HEK293 (cell line): Measurements from ENCODE around the gene CRNKL1.

Experiments
- CTCF ChIA-PET: fragments of 350-600 bp; formaldehyde crosslinking; extraction: SDS; loops from one replicate; lab custom pipeline; 2021; ENCODE audit warnings: antibody characterized with exemption; lab: Yijun Ruan, JAX
- POLR2A ChIA-PET: fragments of 300-600 bp; formaldehyde crosslinking; extraction: SDS; loops from one replicate; lab custom pipeline; 2020; ENCODE audit warnings: antibody characterized with exemption, inconsistent platforms; lab: Yijun Ruan, JAX
- H3K27ac ChIP-seq: fragments of 200-500 bp; sonication (Bioruptor generic); 2 replicates; pipeline ENCODE4 v1.5.1; 2014; ENCODE audit warnings: low read depth, low read length, control low read depth, inconsistent platforms; ENCODE audit errors: extremely low read depth
- H3K36me3 ChIP-seq, 2 experiments: fragments of 200-500 bp in 1 of 2; sonication (Bioruptor generic) in 1 of 2; 1 replicate in 1 of 2; 2 replicates in 1 of 2; pipeline ENCODE4 v1.5.1; 2014 to 2017; ENCODE audit warnings: inconsistent platforms in 2 of 2, low read length in 2 of 2; ENCODE audit not compliant: control insufficient read depth in 2 of 2, insufficient read depth in 1 of 2
- H3K4me1 ChIP-seq: fragments of 200-500 bp; sonication (Bioruptor generic); 2 replicates; pipeline ENCODE4 v1.5.1; 2014; ENCODE audit warnings: mild to moderate bottlenecking, low read length, inconsistent platforms; ENCODE audit not compliant: control insufficient read depth, insufficient read depth
- H3K4me3 ChIP-seq: 2 replicates; pipeline ENCODE4 v1.5.1; 2011; ENCODE audit warnings: low read depth, mild to moderate bottlenecking, control low read depth, low read length, moderate library complexity
- H3K9me3 ChIP-seq: fragments of 200-500 bp; sonication (Bioruptor generic); 2 replicates; pipeline ENCODE4 v1.5.1; 2014; ENCODE audit warnings: low read depth, low read length, inconsistent platforms; ENCODE audit not compliant: control insufficient read depth, insufficient read depth
- GFI1B ChIP-seq: fragments of 450-650 bp; formaldehyde crosslinking; IDR thresholded peaks from 2 replicates; pipeline ENCODE4 v1.5.1; 2016; ENCODE audit warnings: missing biosample characterization, missing genetic modification characterization
- GLI2 ChIP-seq: fragments of 450-650 bp; formaldehyde crosslinking; IDR thresholded peaks from 2 replicates; pipeline ENCODE4; 2017; ENCODE audit warnings: missing biosample characterization, missing genetic modification characterization, low read depth, borderline replicate concordance
- HOXA7 ChIP-seq: sonication (generic); formaldehyde crosslinking; IDR thresholded peaks from 2 replicates; pipeline ENCODE4 v1.8.1; 2022; ENCODE audit warnings: missing genetic modification reagents, borderline replicate concordance
- KLF16 ChIP-seq: fragments of 450-650 bp; formaldehyde crosslinking; IDR thresholded peaks from 2 replicates; pipeline ENCODE4 v1.5.1; 2017; ENCODE audit warnings: missing biosample characterization, missing genetic modification characterization
- KLF9 ChIP-seq: fragments of 450-650 bp; formaldehyde crosslinking; IDR thresholded peaks from 2 replicates; pipeline ENCODE4 v1.5.1; 2016; ENCODE audit warnings: missing biosample characterization, missing genetic modification characterization, low read depth
- OSR2 ChIP-seq: fragments of 450-650 bp; formaldehyde crosslinking; IDR thresholded peaks from 2 replicates; pipeline ENCODE4 v1.5.1; 2016; ENCODE audit warnings: missing biosample characterization, missing genetic modification characterization
- SP7 ChIP-seq: fragments of 450-650 bp; formaldehyde crosslinking; IDR thresholded peaks from 2 replicates; pipeline ENCODE4 v1.5.1; 2016; ENCODE audit warnings: missing biosample characterization, missing genetic modification characterization
- YY2 ChIP-seq: fragments of 450-650 bp; formaldehyde crosslinking; IDR thresholded peaks from 2 replicates; pipeline ENCODE4 v1.5.1; 2016; ENCODE audit warnings: missing biosample characterization, missing genetic modification characterization
- ZBTB17 ChIP-seq: fragments of 450-650 bp; formaldehyde crosslinking; IDR thresholded peaks from 2 replicates; pipeline ENCODE4 v1.5.1; 2016; ENCODE audit warnings: missing biosample characterization, missing genetic modification characterization
- ZFP3 ChIP-seq: fragments of 450-650 bp; formaldehyde crosslinking; IDR thresholded peaks from 2 replicates; pipeline ENCODE4 v1.5.1; 2016; ENCODE audit warnings: low read depth, missing biosample characterization, missing genetic modification characterization
- ZNF112 ChIP-seq: fragments of 450-650 bp; formaldehyde crosslinking; IDR thresholded peaks from 2 replicates; pipeline ENCODE4 v1.5.0; 2017; ENCODE audit warnings: missing biosample characterization, missing genetic modification characterization
- ZNF138 ChIP-seq: fragments of 450-650 bp; formaldehyde crosslinking; IDR thresholded peaks from 2 replicates; pipeline ENCODE4 v1.5.1; 2016; ENCODE audit warnings: missing biosample characterization, missing genetic modification characterization, borderline replicate concordance
- ZNF155 ChIP-seq: fragments of 450-650 bp; formaldehyde crosslinking; IDR thresholded peaks from 2 replicates; pipeline ENCODE4 v1.5.1; 2016; ENCODE audit warnings: missing biosample characterization, missing genetic modification characterization
- ZNF157 ChIP-seq: fragments of 450-650 bp; formaldehyde crosslinking; IDR thresholded peaks from 2 replicates; pipeline ENCODE4 v1.5.1; 2016; ENCODE audit warnings: missing biosample characterization, missing genetic modification characterization
- ZNF16 ChIP-seq: fragments of 450-650 bp; formaldehyde crosslinking; IDR thresholded peaks from 2 replicates; pipeline ENCODE4 v1.5.1; 2016; ENCODE audit warnings: low read depth, missing biosample characterization, missing genetic modification characterization
- ZNF169 ChIP-seq: fragments of 450-650 bp; formaldehyde crosslinking; IDR thresholded peaks from 2 replicates; pipeline ENCODE4 v1.5.1; 2016; ENCODE audit warnings: missing biosample characterization, missing genetic modification characterization
- ZNF19 ChIP-seq: fragments of 450-650 bp; formaldehyde crosslinking; IDR thresholded peaks from 2 replicates; pipeline ENCODE4; 2016; ENCODE audit warnings: missing biosample characterization, missing genetic modification characterization, low read depth
- ZNF274 ChIP-seq, 2 experiments: fragments of 200-500 bp in 1 of 2; fragments of 450-650 bp in 1 of 2; sonication (Bioruptor generic) in 1 of 2; formaldehyde crosslinking in 1 of 2; IDR thresholded peaks; 2 replicates each; pipeline versions ENCODE4 v1.5.1 to v1.6.1; 2014 to 2016; ENCODE audit warnings: borderline replicate concordance in 1 of 2, inconsistent platforms in 1 of 2, low read length in 1 of 2, missing biosample characterization in 1 of 2, missing genetic modification characterization in 1 of 2
- ZNF311 ChIP-seq: fragments of 450-650 bp; formaldehyde crosslinking; IDR thresholded peaks from 2 replicates; pipeline ENCODE4 v1.5.1; 2017; ENCODE audit warnings: missing biosample characterization, missing genetic modification characterization, borderline replicate concordance
- ZNF350 ChIP-seq: fragments of 450-650 bp; formaldehyde crosslinking; IDR thresholded peaks from 2 replicates; pipeline ENCODE4 v1.5.0; 2017; ENCODE audit warnings: missing biosample characterization, mild to moderate bottlenecking, missing genetic modification characterization
- ZNF37A ChIP-seq: fragments of 450-650 bp; IDR thresholded peaks from 2 replicates; pipeline ENCODE4 v1.5.1; 2018; ENCODE audit warnings: missing biosample characterization, missing genetic modification characterization
- ZNF473 ChIP-seq: fragments of 450-650 bp; formaldehyde crosslinking; IDR thresholded peaks from 2 replicates; pipeline ENCODE4 v1.5.1; 2017; ENCODE audit warnings: missing biosample characterization, missing genetic modification characterization
- ZNF530 ChIP-seq: fragments of 450-650 bp; formaldehyde crosslinking; IDR thresholded peaks from 2 replicates; pipeline ENCODE4 v1.5.1; 2016; ENCODE audit warnings: low read depth, missing biosample characterization, missing genetic modification characterization
- ZNF692 ChIP-seq: fragments of 450-650 bp; formaldehyde crosslinking; IDR thresholded peaks from 2 replicates; pipeline ENCODE4 v1.5.1; 2016; ENCODE audit warnings: missing biosample characterization, missing genetic modification characterization
- ZNF777 ChIP-seq: fragments of 450-650 bp; formaldehyde crosslinking; IDR thresholded peaks from 2 replicates; pipeline ENCODE4 v1.5.1; 2017; ENCODE audit warnings: missing biosample characterization, missing genetic modification characterization, borderline replicate concordance
- ZNF785 ChIP-seq: fragments of 450-650 bp; formaldehyde crosslinking; IDR thresholded peaks from 2 replicates; pipeline ENCODE4 v1.5.1; 2016; ENCODE audit warnings: missing biosample characterization, missing genetic modification characterization
- ZNF792 ChIP-seq: fragments of 450-650 bp; formaldehyde crosslinking; IDR thresholded peaks from 2 replicates; pipeline ENCODE4 v1.5.1; 2016; ENCODE audit warnings: missing biosample characterization, missing genetic modification characterization
- ZXDB ChIP-seq: fragments of 450-650 bp; formaldehyde crosslinking; IDR thresholded peaks from 2 replicates; pipeline ENCODE4 v1.5.1; 2016; ENCODE audit warnings: missing biosample characterization, missing genetic modification characterization

CRNKL1 gene

GRCh38 chr20:19991854-19992253, 60.4 kb downstream of the CRNKL1 start:
- Histone ChIP-seq H3K4me3 (no peak overlapping the region), H3K9me3 (no peaks in the 10 kb centered on the region), H3K36me3 (no peaks in the 10 kb centered on the region), H3K27ac (no peak overlapping the region), H3K4me1 (peaks cover 13% of the 10 kb centered on the region)
- ChIA-PET CTCF (interaction anchor here (1.4 to 6.0 kb wide), 2 partner anchors 16 to 89 kb away, joined by 3 to 40 read pairs; no protein-coding TSS in a partner anchor), POLR2A (interaction anchor here (3.3 kb wide), 1 partner anchor 15 kb away, joined by 15 read pairs; no protein-coding TSS in a partner anchor)
- TF ChIP-seq GFI1B (no peak), ZNF169 (tag by site-specific recombination) (no peak), ZNF692 (tag by site-specific recombination) (no peak), ZNF350 (tag by site-specific recombination) (no peak), ZNF792 (tag by site-specific recombination) (no peak), ZNF530 (no peak), ZNF473 (no peak), ZNF155 (tag by site-specific recombination) (no peak), ZNF16 (no peak), ZNF274 (IDR thresholded peaks at IDR 0.05; ENCODE audit: low read length) (no peak), ZNF274 (tag by site-specific recombination; IDR thresholded peaks at IDR 0.05; ENCODE audit: borderline replicate concordance) (no peak), ZNF311 (tag by site-specific recombination) (no peak), HOXA7 (CRISPR knock-in tag) (no peak)

GRCh38 chr20:19991308-19991707, 61.0 kb downstream of the CRNKL1 start:
- TF ChIP-seq SP7 (tag by site-specific recombination) (no peak), ZXDB (no peak), ZNF157 (tag by site-specific recombination) (no peak), ZNF112 (tag by site-specific recombination) (no peak), KLF16 (tag by site-specific recombination) (no peak), ZNF138 (no peak), ZBTB17 (no peak), OSR2 (tag by site-specific recombination) (no peak), ZNF37A (no peak), ZNF785 (tag by site-specific recombination) (no peak), ZNF777 (tag by site-specific recombination) (no peak), ZNF19 (tag by site-specific recombination) (no peak), KLF9 (tag by site-specific recombination) (no peak), ZFP3 (tag by site-specific recombination) (no peak), YY2 (tag by site-specific recombination) (no peak), GLI2 (no peak)
- Histone ChIP-seq H3K4me1 (peaks cover 13% of the 10 kb centered on the region), H3K36me3 (no peaks in the 10 kb centered on the region), H3K27ac (no peak overlapping the region), H3K4me3 (no peak overlapping the region), H3K9me3 (no peaks in the 10 kb centered on the region)
- ChIA-PET CTCF (interaction anchor here (0.9 to 6.0 kb wide), 3 partner anchors 15 to 205 kb away, joined by 3 to 40 read pairs (median 3); partner anchors contain the start of gene NAA20), POLR2A (interaction anchor here (1.0 to 1.7 kb wide), 2 partner anchors 14 to 25 kb away, joined by 3 to 10 read pairs; no protein-coding TSS in a partner anchor)
